GM18870 (cell line): ENCODE data around the gene CACNG6.
"Not testable (repeated sequence)": the region's sequence is repeated elsewhere in the genome, so short reads cannot be mapped to it uniquely, and the experiment has no call there.

ENCODE experiments used
- ATAC-seq: cut with Tn5 transposase; IDR thresholded peaks from one replicate; pipeline ENCODE4 v1.9.1; 2021; ENCODE audit warnings: moderate library complexity; ENCODE audit not compliant: unreplicated experiment

Gene CACNG6

GRCh38 chr19:53991224-53992113 is at the start of gene CACNG6:
TSS of gene CACNG6 (plus strand) at chr19:53991637. CDS start at chr19:53992878, 1,241 bp downstream.
- ATAC-seq, result no peak

GRCh38 chr19:53942001-53942786 is 49.2 kb upstream of the CACNG6 start:
- no peak for ATAC-seq

GRCh38 chr19:53944416-53944815 is 47.0 kb upstream of the CACNG6 start:
- no peak for ATAC-seq

GRCh38 chr19:53944933-53945332 is 46.5 kb upstream of the CACNG6 start:
- no peak for ATAC-seq

- ATAC-seq, result no peak
Observed at GRCh38 chr19:53945441-53945840, 46.0 kb upstream of the CACNG6 start.

- no peak for ATAC-seq
Observed at GRCh38 chr19:53945998-53946397, 45.4 kb upstream of the CACNG6 start.

GRCh38 chr19:53947624-53948023 is 43.8 kb upstream of the CACNG6 start:
- ATAC-seq, result no peak

GRCh38 chr19:53948611-53949010 is 42.8 kb upstream of the CACNG6 start:
- ATAC-seq, result not testable (repeated sequence)

- ATAC-seq, result no peak
Observed at GRCh38 chr19:53951436-53951835, 40.0 kb upstream of the CACNG6 start.

- ATAC-seq, result no peak
Observed at GRCh38 chr19:53951947-53952346, 39.5 kb upstream of the CACNG6 start.

- no peak for ATAC-seq
Observed at GRCh38 chr19:53953383-53953782, 38.1 kb upstream of the CACNG6 start.

GRCh38 chr19:53957448-53958167 is 33.8 kb upstream of the CACNG6 start:
- ATAC-seq, result no peak

GRCh38 chr19:53958168-53958571 is 33.3 kb upstream of the CACNG6 start:
- ATAC-seq, result no peak

GRCh38 chr19:53958823-53959757 is 32.3 kb upstream of the CACNG6 start:
- ATAC-seq, result no peak

GRCh38 chr19:53960187-53960586 is 31.2 kb upstream of the CACNG6 start:
- ATAC-seq, result no peak

GRCh38 chr19:53960886-53961285 is 30.6 kb upstream of the CACNG6 start:
- ATAC-seq, result no peak

GRCh38 chr19:53961523-53962356 is 29.7 kb upstream of the CACNG6 start:
- ATAC-seq, result no peak

GRCh38 chr19:53962887-53963431 is 28.5 kb upstream of the CACNG6 start, which contains the start of gene CACNG8:
TSS of gene CACNG8 (plus strand) at chr19:53962937.
- no peak for ATAC-seq

GRCh38 chr19:53965091-53965490 is 26.3 kb upstream of the CACNG6 start:
- ATAC-seq, result no peak
